Dendritic cell treated with granulocyte-macrophage colony-stimulating factor and Interleukin-4, amounts not matched to agents 40 ng/mL and 50 ng/mL, for 4 days (primary cell): ENCODE data around the gene NT5DC3.

Experiments used
- H3K27ac Mint-ChIP-seq: one replicate; pipeline ENCODE4 v1.8.0; 2022; ENCODE audit warnings: mild to moderate bottlenecking, mixed read lengths
- H3K27me3 Mint-ChIP-seq: one replicate; pipeline ENCODE4 v1.8.0; 2022; ENCODE audit warnings: mild to moderate bottlenecking, mixed read lengths
- H3K36me3 Mint-ChIP-seq: one replicate; pipeline ENCODE4 v1.8.0; 2022; ENCODE audit warnings: low read depth, mixed read lengths
- H3K4me1 Mint-ChIP-seq: one replicate; pipeline ENCODE4 v1.8.0; 2022; ENCODE audit warnings: low read depth, mixed read lengths
- H3K4me3 Mint-ChIP-seq: one replicate; pipeline ENCODE4 v1.8.0; 2022; ENCODE audit warnings: mild to moderate bottlenecking, moderate library complexity, mixed read lengths
- H3K9me3 Mint-ChIP-seq: one replicate; pipeline ENCODE4 v1.8.0; 2022; ENCODE audit warnings: mixed read lengths
- intact Hi-C: fragments of 100-400 bp; cut with micrococcal nuclease; formaldehyde crosslinking; loops from one replicate; pipeline ENCODE4 v1.15.0; 2022

NT5DC3 gene

DNA sequence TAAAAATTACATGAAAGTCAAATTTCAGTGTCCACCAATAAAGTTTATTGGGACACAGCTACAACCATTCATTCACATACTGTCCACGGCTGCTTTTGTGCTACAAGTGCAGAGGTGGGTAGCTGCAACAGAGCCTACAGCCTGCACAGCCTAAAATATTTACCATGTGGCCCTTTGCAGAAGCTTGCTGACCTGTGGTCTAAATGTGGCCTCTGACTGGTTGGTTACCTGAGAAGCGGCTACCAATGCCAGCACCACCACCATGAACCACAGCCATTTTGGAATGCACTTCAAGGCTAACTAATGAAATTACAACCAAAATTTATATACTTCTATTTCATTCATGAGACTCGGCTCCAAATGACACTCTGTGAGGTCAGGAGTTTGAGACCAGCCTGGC is 58.6 kb downstream of the NT5DC3 start:
- Mint-ChIP-seq H3K9me3 (no peaks in the 10 kb centered on the region), H3K4me3 (no peak overlapping the region), H3K36me3 (peaks cover 58% of the 10 kb centered on the region), H3K27me3 (no peaks in the 10 kb centered on the region), H3K4me1 (no peaks in the 10 kb centered on the region), H3K27ac (no peak overlapping the region)
- intact Hi-C loops: no loop called here

DNA sequence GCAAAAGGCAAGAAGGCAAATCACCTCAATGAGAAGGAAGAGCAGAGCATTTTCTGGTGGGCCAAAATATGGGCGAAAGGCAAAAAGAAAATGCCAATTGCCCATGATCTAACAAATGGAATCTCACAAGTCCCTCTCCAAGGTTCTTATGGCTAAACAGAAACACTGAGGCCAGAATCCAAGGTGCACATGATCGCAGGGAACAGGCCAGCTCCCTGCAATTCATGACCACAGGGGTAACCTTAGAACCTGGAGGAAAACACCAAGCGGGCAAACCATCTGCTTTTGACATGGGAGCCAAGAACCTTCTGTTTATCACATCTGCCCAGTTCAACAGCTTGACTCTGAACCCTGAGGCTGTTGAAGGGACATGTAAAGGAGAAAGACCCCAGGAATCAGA is 60.0 kb downstream of the NT5DC3 start:
- intact Hi-C loops: no loop called here
- Mint-ChIP-seq H3K27ac (no peak overlapping the region), H3K4me3 (no peak overlapping the region), H3K4me1 (no peaks in the 10 kb centered on the region), H3K9me3 (no peaks in the 10 kb centered on the region), H3K27me3 (no peaks in the 10 kb centered on the region), H3K36me3 (peaks cover 66% of the 10 kb centered on the region)

DNA sequence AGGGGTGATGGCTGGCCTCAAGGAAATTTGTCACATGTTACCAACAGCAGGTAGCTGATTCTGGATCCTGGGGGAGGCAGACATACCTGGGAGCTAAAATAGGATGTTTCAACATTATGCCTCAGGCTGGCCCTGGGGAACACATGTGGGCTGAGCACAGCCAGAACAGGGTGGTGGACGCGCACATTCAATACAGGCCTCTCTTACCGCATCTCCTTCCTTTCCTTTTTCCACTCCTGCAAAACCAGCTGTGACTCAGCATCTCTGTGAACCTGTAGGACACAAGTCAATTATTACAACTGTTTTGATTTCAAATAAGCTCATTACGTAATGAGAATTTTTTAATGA is 61.0 kb downstream of the NT5DC3 start:
- Mint-ChIP-seq H3K4me1 (no peaks in the 10 kb centered on the region), H3K36me3 (peaks cover 63% of the 10 kb centered on the region), H3K4me3 (no peak overlapping the region), H3K27me3 (no peaks in the 10 kb centered on the region), H3K9me3 (no peaks in the 10 kb centered on the region), H3K27ac (no peak overlapping the region)
- intact Hi-C loops: no loop called here

DNA sequence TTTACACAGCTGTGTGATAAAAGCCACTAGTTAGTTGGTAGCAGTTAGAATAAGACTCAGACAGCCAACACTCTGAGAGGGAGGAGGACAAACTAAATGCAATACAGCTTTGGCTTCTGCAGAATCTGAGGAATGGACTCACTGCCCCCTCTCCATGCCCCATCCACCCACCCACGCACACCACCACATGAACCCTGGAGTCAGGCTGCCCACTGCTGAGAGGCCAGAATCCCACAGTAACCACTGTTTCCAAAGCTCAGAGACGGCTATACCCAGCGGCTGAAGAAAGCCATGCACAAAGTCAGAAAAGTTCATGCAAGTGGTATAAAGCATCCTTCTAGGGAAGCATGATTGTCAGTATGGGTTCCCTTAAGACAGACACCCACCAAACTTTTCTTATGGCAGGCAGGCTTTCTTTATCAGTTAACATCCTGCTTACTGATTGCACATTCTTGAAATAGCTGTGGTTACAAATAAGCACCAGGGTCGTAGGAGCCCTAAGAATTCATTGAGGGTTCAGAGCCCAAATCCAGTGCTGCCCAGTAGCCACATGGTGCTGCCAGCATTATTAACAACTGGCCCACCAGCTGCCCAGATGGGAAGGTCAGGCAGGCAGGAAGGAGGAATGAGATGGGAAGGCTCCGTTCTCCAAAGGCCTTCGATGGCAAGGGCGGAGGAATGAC is 61.5 kb downstream of the NT5DC3 start:
- H3K27me3 Mint-ChIP-seq: no peaks in the 10 kb centered on the region
- H3K4me3 Mint-ChIP-seq: no peak overlapping the region
- intact Hi-C loops: no loop called here
- peaks cover 58% of the 10 kb centered on the region for H3K36me3 Mint-ChIP-seq
- no peaks in the 10 kb centered on the region for H3K4me1 Mint-ChIP-seq
- no peaks in the 10 kb centered on the region for H3K9me3 Mint-ChIP-seq
- no peak overlapping the region for H3K27ac Mint-ChIP-seq

DNA sequence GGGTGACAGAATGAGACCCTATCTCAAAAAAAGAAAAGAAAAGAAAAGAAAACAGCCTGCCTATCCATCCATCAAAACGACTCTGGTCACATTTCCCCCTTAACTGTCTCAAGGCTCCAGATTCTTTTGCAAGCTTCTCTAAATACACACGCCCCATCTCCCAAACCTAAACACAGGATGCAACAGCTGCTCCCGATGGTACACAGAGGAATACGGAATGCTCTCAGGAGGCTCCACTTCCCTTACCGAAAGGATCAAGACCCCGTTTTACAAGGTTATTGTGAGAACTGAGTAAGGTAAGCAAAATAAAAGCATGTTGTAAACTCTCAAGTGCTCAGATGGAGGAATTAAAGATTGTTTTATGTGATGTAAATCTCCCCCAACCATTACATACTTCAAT is 62.3 kb downstream of the NT5DC3 start:
- Mint-ChIP-seq H3K4me1 (no peaks in the 10 kb centered on the region), H3K36me3 (peaks cover 50% of the 10 kb centered on the region), H3K9me3 (no peaks in the 10 kb centered on the region), H3K27me3 (no peaks in the 10 kb centered on the region), H3K4me3 (no peak overlapping the region), H3K27ac (no peak overlapping the region)
- intact Hi-C loops: no loop called here

DNA sequence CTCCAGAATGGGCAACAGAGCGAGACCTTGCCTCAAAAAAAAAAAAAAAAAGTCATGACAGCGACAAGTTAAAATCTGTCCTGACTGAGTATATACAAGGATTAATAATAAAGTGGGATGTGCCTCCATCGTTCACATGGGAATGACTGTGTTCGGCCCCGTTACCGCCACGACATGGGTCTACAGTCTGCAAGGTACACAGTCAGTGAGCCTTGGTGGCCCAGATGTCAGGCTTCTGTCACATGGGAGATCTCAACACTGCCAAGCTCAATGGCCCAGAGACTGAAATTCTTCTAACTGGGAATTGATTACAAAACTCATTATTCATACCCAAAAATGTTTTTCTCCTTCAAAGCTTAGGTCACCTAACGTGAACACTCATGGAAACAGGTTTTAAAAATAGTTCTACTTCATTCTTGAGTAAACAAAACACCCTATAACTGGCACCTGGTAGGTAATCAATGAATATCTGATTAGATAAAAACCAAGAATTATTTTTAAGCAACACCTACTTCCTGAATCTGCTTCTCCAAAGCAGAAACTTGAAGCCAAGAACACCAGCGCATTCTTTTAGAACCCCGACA is 66.0 kb downstream of the NT5DC3 start:
- Mint-ChIP-seq H3K4me1 (no peaks in the 10 kb centered on the region), H3K27me3 (no peaks in the 10 kb centered on the region), H3K36me3 (peaks cover 37% of the 10 kb centered on the region), H3K4me3 (no peak overlapping the region), H3K27ac (no peak overlapping the region), H3K9me3 (no peaks in the 10 kb centered on the region)
- intact Hi-C loops: loop anchor here (5.0 kb wide), 1 partner anchor 332 kb away; no protein-coding TSS in a partner anchor

DNA sequence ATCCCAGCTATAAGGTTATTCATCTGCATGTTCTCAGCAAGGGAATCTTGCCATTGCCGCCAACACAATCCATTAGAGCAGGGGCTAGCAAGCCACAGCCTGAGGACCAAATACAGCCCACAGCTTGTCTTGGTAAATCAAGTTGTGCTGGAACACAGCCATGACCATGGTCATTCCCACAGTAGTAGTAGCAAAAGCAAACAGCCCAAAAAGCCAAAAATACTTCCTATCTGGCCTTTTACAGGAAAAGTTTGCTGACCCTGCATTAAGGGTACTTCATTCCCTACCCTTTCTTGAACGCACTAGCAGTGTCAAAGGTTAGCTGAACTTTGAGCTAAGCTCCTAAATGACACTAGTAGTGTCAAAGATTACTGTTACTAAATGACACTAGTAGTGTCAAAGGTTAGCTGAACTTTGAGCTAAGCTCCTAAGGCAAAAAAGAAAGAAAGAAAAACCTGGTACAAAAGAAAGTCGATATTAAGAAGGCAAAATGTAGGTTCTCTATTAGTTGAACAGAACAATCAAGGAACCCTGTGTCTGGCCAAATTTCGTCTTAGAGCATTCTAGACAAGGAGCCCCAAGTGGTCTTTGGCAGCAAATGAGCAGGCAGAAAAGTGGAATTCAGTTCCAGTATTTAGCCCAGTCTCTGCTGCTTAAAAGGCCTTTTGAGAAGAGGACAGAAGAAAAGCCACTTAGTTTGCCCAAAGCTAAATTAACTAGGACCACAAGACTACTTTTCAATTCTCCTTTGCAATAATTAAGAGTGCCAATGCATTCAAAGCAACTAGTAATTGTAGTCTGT is 67.7 kb downstream of the NT5DC3 start:
- intact Hi-C loops: loop anchor here (2.0 to 5.0 kb wide), 2 partner anchors 155 to 334 kb away; no protein-coding TSS in a partner anchor
- no peak overlapping the region for H3K27ac Mint-ChIP-seq
- peaks cover 20% of the 10 kb centered on the region for H3K36me3 Mint-ChIP-seq
- no peaks in the 10 kb centered on the region for H3K9me3 Mint-ChIP-seq
- H3K4me3 Mint-ChIP-seq: no peak overlapping the region
- H3K27me3 Mint-ChIP-seq: no peaks in the 10 kb centered on the region
- peaks cover 10% of the 10 kb centered on the region for H3K4me1 Mint-ChIP-seq

DNA sequence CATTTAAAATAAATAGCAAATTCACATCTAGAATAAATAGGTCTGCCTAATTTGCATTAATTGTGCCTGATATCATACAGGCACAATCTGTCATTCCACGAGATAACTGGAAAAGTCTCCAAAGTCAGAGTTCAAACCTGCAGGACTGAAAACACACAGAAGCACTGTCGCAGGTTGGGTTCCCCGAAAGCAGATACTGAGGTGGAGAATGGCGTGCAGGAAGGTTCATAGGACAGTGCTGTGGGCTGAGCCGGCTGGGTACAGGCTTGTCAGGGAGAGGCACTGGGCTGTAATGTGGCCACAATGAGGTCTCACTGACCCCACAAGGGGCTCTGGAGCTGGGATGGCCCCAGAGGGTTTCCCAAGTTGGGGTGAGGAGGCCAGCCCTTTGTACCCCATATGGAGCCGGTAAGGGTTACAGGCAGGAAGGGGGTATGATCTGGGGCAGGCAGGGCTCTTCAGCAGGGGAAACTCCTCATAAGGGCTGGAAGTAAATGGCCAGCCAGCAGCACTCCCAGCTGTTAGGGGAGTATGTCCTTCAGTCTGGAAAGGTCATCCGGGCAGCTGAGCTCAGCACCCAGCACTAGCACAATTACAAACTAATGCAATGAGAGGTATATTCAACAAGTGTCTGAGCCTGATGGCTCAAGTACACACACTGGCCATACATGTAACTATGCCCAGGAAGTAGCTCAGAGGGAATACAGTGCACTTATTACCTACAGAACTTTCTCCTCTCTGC is 68.5 kb downstream of the NT5DC3 start:
- Mint-ChIP-seq H3K36me3 (peaks cover 14% of the 10 kb centered on the region), H3K27me3 (no peaks in the 10 kb centered on the region), H3K9me3 (no peaks in the 10 kb centered on the region), H3K4me3 (no peak overlapping the region), H3K27ac (no peak overlapping the region), H3K4me1 (peaks cover 10% of the 10 kb centered on the region)
- intact Hi-C loops: loop anchor here (2.0 to 5.0 kb wide), 2 partner anchors 156 to 335 kb away; no protein-coding TSS in a partner anchor

DNA sequence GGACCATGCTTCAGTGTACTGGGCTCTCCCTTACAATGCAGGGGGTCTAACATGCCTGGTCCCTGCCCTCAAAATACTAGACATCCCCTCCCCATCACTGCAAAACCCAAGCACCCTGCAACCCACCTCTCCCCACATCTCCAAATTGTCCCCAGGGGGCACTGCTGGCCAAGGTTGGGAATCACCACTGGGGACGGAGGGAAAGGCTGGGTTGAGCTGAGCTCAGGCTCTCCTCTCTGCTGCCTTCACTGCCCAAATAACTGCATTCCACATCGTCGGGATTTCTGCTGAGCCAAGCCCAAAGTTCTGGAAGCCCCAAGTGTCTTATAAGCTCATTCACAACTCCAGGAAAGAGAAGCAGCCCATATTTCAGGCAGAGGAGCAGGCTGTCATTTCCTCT is 69.6 kb downstream of the NT5DC3 start:
- Mint-ChIP-seq H3K9me3 (no peaks in the 10 kb centered on the region), H3K27me3 (no peaks in the 10 kb centered on the region), H3K4me1 (peaks cover 10% of the 10 kb centered on the region), H3K27ac (no peak overlapping the region), H3K4me3 (no peak overlapping the region), H3K36me3 (peaks cover 8% of the 10 kb centered on the region)
- intact Hi-C loops: loop anchor here (1.0 to 5.0 kb wide), 2 partner anchors 99 to 336 kb away; no protein-coding TSS in a partner anchor

DNA sequence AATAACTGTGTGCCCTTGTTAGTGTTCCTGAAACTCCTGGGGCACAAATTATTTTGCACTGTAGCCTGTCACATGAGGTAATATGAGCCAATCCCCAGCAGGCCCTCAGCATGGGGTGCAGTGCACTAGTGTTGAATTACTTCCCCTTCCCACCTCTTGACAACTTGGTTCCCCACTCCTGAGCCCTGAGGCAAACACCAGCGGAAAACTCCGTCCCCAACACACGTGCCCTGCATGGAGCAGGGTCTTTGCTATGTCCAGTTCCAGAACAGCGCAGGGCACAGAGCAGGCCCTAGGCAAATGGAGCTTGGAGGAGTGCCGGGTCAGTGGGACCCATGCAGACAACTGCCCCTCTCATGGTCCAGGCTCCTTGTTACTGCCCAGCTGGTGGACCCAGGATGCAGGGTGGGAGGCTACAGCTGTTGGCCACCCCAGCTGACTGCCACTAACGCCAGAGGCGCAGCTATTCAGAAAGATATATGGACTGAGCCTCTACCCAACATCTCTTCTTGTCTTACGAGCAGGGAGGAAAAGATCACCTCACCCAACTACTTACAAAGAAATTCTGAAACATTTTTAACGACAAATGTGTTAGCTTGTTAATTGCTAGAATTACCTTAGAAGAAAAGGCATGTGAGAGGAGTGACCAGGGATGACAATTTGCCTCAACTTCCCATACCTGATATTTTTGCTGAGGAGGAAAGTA is 71.6 kb downstream of the NT5DC3 start:
- peaks cover 10% of the 10 kb centered on the region for H3K4me1 Mint-ChIP-seq
- no peak overlapping the region for H3K27ac Mint-ChIP-seq
- intact Hi-C loops: no loop called here

DNA sequence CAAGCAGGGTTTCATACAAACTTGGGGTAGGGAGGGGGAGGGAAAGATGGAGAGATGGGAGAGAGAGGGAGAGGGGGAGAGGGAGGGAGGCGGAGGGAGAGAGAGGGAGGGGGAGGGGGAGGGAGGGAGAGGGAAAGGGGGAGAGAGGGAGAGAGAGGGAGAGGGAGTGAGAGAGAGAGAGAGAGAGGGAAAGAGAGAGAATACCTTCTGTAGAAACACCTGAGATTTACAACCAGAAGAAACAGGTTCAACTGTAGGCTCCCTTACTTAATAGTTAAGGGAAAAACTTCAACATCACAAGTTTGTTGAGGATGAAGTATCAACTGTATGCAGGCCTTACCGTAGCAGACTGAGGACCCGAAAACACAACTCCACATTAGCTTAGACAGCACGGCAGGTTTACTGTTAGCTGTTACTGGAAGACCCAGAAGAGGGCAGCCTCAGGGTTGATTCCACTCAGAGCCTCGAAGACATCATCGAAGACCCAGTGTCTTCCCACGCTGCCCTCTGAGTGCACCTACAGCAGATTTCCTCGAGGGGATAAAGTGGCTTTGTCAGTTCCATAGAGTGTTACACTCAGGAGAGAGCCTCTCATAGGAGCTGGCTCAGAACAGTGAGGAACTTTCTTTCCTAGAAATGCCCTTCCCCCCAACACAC is 72.4 kb downstream of the NT5DC3 start:
- H3K4me1 Mint-ChIP-seq: peaks cover 10% of the 10 kb centered on the region
- no peaks in the 10 kb centered on the region for H3K9me3 Mint-ChIP-seq
- H3K27ac Mint-ChIP-seq: no peak overlapping the region
- no peak overlapping the region for H3K4me3 Mint-ChIP-seq
- H3K27me3 Mint-ChIP-seq: no peaks in the 10 kb centered on the region
- intact Hi-C loops: no loop called here
- H3K36me3 Mint-ChIP-seq: peaks cover 6% of the 10 kb centered on the region

More for the DNA sequence above, 71.6 kb downstream of the NT5DC3 start:
- H3K9me3 Mint-ChIP-seq: no peaks in the 10 kb centered on the region
- no peaks in the 10 kb centered on the region for H3K27me3 Mint-ChIP-seq
- H3K36me3 Mint-ChIP-seq: peaks cover 6% of the 10 kb centered on the region
- no peak overlapping the region for H3K4me3 Mint-ChIP-seq

DNA sequence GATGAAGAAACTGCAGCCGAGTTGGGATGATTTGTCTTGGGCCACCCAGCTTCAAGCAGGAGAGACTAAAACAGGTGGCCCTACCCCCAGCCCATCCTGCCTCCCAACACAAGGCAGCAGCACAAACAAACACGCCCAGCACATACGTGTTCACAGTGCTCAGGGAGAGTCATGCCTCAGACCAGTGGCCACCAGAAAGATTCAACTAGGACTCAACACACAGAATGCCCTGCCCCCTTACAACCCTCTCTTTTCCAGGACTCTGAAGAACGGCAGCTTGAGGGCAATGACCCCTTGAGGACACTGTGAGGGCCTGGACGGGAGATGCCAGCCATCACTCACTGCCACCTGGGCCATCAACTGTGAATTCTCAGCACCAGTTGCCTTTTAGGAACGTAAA is 75.0 kb downstream of the NT5DC3 start:
- peaks cover 12% of the 10 kb centered on the region for H3K36me3 Mint-ChIP-seq
- H3K27ac Mint-ChIP-seq: no peak overlapping the region
- intact Hi-C loops: no loop called here
- no peaks in the 10 kb centered on the region for H3K27me3 Mint-ChIP-seq
- no peaks in the 10 kb centered on the region for H3K9me3 Mint-ChIP-seq
- no peak overlapping the region for H3K4me3 Mint-ChIP-seq
- peaks cover 10% of the 10 kb centered on the region for H3K4me1 Mint-ChIP-seq

DNA sequence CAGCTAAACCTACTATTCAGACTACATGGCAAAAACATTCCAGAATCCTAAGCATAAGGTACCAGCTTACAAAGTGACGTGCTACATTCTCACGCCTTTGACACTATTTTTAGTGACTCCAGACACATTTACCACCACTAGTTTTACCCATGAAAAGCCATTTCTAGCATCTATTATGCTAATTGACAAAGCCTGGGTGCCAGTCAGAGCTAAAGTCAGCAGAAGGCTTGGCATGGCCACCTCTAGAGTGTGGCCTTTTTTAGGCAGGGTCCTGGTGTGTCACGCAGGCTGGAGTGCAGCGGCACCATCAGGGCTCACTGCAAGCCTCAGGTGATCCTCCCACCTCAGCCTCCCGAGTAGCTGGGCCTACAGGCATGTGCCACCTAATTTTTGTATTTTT is 75.7 kb downstream of the NT5DC3 start:
- H3K27ac Mint-ChIP-seq: no peak overlapping the region
- intact Hi-C loops: no loop called here
- no peaks in the 10 kb centered on the region for H3K27me3 Mint-ChIP-seq
- peaks cover 12% of the 10 kb centered on the region for H3K36me3 Mint-ChIP-seq
- H3K4me3 Mint-ChIP-seq: no peak overlapping the region
- no peaks in the 10 kb centered on the region for H3K9me3 Mint-ChIP-seq
- peaks cover 10% of the 10 kb centered on the region for H3K4me1 Mint-ChIP-seq
